A549 treated with RU486 at 1 μM for 4 hours (cell line): Measurements from ENCODE around the gene HESX1. TPM values are rescaled to one million over a fixed set of nuclear protein-coding genes. Genes with fewer than 3 reads are reported as not detected.

Experiments
- total RNA-seq: library from RNA; stranded (reverse); fragments of 200-300 nt; extraction: Qiagen RNA extraction; gene quantifications from 5 replicates; pipeline ENCODE4 v1.2.3, GENCODE V29; 2022; ENCODE audit warnings: low read depth

HESX1 gene
- total RNA-seq = 0.23 to 0.26 TPM (median 0.24 TPM) in 3 of 5 replicates, not detected in the others

DNA sequence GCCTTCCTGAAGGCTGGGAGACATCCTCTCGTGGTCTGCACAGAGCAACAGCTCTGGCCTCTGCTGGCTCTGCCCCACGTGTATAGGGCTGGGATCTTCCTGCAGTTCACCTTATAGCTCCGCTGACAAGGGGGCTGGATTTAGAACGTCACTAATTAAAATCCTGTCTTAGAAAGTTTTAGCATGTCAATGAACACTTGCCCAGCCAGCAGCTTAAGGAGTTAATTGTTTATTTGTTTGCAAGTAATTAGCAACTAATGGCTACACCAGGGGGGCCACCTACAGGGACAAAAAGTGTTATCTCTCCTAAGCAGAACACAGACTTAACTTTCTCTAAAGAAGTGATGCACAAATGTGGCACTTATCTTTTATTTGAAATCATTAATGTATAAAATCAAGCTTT lies at the start of gene HESX1:
TSS of gene HESX1 (minus strand) at position 84 of the 403 bp plus-strand sequence. CDS start at position 24, 60 bp downstream.

DNA sequence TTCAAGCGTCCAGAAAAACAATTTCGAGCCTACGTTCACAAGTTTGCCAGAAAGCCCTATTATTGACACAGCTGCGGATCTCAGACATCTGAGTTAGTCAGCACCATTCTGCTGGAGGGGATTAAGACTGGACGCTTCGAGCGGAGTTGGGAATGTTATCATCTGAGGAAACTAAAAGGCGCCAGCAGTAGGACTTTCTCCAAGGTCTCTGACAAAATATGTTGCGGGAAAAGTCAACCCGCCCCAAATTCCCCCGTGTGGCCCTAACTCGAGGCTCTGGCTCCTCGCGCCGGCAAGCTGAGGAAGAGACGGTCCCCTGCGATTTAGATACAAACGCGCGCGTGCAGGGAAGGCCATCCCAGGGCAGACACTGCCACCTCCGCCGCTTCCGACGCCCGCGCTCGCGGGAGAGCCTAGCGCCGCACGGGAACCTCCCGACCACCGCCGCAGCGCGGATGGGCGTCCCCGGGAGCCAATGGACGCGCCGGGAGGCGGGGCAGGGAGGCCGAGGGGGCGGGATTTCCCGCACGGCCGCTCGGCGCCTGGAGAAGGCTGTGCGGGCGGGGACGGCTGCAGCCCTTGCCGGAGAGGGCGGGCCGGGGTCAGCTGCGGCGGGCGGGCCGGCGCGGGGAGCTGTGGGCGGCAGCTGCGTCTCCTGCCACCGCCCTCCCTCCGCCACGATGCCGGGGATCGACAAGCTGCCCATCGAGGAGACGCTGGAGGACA lies 27.6 kb upstream of the HESX1 start, which contains the start of gene APPL1:
TSS of gene APPL1 (plus strand) at position 526 of the 726 bp plus-strand sequence. CDS start at position 681, 155 bp downstream.

DNA sequence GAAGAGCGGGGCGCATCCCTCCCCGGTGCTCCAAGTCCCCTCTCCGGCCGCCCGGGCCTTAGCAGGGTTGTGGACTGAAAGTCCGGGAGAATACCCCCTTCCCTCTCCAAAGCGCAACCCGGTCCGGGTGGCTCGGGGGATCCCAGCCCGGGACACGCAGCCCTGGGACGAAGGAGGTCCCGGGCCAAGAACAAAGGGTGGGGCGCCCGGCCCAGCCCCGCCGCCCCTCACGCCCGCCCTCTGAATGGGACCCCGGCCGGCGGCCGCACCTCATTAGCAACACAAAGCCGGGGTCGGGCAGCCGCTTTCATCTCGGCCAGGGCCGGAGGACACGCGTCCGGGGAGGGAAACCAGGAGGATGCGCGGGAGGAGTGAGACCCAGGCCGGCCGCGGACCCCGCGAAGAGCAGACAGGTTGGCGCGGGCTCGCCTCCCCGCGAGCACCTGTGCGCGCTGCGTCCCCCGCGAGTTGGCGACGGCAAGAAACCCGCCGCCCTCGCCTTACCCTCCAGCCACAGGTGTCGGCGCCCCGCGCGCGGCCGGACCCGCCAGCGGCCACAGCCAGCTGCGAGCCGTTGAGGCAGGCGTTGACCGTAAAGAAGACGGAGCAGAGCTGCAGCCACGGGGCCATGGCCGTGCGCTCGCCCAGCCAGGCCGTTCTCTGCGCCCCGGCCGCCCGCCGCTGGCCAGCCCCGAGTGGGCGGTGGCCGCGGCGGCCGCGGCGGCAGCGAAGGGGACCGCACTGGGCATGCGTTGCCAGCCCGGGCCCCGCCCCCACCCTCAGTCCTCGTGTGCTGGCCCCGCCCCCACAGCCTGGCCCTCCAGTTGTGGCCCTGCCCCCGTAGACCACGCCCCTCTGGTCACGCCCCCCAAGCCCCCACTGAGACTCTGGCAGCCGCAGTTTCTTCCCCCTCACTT lies 34.9 kb downstream of the HESX1 start, which contains the start of gene IL17RD:
TSS of gene IL17RD (minus strand) at position 697 of the 917 bp plus-strand sequence. CDS start at position 630, 67 bp downstream.

Other genes with a start within 250 kb of the HESX1 start
- 0.46 to 0.66 TPM (median 0.54 TPM) in 5 replicates for gene SPATA12, start 139.3 kb downstream of the HESX1 start, total RNA-seq
- 0.70 to 1.3 TPM (median 0.90 TPM) in 5 replicates for gene IL17RD, start 34.6 kb downstream of the HESX1 start, total RNA-seq
- gene APPL1, start 27.8 kb upstream of the HESX1 start, total RNA-seq = 9.3 to 18.1 TPM (median 16.8 TPM) in 5 replicates
- gene ASB14, start 92.7 kb upstream of the HESX1 start, total RNA-seq = not detected in 5 replicates